Choroid plexus epithelial cell (primary cell): Measurements from ENCODE around the gene HOXA9.

Experiments
- DNase-seq: peaks from one replicate; pipeline ENCODE4 v3.0.0-alpha.2; 2010; ENCODE audit warnings: low read depth
- H3K4me3 ChIP-seq: 2 replicates; pipeline ENCODE4 v1.5.1; 2011; ENCODE audit warnings: low read depth, mild to moderate bottlenecking, control low read depth, low read length, moderate library complexity
- TF ChIP-seq, protein P1 (sequence below): conservative IDR thresholded peaks from 2 replicates; pipeline ENCODE4 v1.5.1; 2011; ENCODE audit warnings: low read depth, mild to moderate bottlenecking, control low read depth, inconsistent platforms, low read length, moderate library complexity

HOXA9 gene

DNA sequence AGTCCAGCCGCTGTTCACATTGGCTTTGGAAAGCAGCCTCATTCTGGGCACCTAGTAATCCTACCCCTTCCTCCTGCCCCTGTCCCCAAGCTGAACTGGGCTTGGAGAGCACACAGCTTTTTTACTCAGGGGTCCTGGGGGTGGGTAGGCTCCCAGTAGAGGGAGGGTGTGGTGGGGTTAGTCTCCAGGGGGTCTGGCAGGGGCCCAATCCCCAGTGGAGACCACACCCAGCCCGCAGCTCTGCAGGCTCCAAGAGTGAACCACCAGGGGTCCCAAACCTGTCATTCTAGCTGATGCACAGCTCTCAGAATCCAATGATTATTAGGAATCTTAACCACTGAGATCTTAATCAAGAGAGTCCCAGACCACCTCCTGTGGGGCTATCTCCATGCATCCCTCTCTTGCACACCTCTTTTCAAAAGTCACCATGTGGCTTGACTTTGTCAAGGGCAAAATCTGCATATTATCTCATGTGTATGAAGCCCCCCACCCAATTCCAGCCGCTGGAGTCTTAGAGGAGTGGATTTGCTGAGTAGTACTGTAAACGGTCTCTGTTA, 17.0 kb upstream of the HOXA9 start:
- DNase-seq, result no peak
- TF ChIP-seq, protein P1, sequence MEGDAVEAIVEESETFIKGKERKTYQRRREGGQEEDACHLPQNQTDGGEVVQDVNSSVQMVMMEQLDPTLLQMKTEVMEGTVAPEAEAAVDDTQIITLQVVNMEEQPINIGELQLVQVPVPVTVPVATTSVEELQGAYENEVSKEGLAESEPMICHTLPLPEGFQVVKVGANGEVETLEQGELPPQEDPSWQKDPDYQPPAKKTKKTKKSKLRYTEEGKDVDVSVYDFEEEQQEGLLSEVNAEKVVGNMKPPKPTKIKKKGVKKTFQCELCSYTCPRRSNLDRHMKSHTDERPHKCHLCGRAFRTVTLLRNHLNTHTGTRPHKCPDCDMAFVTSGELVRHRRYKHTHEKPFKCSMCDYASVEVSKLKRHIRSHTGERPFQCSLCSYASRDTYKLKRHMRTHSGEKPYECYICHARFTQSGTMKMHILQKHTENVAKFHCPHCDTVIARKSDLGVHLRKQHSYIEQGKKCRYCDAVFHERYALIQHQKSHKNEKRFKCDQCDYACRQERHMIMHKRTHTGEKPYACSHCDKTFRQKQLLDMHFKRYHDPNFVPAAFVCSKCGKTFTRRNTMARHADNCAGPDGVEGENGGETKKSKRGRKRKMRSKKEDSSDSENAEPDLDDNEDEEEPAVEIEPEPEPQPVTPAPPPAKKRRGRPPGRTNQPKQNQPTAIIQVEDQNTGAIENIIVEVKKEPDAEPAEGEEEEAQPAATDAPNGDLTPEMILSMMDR, result no peak
- no peak overlapping the region for H3K4me3 ChIP-seq

DNA sequence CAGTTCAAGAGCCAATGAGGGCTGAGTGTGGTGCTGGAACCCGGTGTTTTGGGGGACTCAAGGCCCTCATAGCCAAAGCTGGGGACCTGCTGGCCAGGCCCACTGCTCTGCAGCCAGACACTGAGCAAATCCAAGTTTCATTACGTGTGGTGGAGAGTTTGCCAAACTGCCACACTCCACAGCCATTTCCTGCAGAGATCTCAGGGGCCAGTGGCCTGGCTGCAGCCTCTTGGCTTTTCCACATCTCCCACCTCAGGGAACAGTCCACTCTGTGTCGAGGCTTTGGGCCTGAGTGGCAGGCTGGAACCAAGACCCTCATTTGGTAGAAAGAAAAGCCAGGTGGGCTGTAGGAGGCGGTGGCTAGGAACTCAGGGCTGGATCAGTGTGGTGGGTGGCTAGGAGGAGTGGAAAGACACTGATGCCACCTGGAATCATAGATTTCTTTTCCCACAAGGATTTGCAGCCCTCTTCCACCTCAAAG, 16.5 kb upstream of the HOXA9 start:
- TF ChIP-seq, protein P1, result no peak
- H3K4me3 ChIP-seq, result no peak overlapping the region
- no peak for DNase-seq

DNA sequence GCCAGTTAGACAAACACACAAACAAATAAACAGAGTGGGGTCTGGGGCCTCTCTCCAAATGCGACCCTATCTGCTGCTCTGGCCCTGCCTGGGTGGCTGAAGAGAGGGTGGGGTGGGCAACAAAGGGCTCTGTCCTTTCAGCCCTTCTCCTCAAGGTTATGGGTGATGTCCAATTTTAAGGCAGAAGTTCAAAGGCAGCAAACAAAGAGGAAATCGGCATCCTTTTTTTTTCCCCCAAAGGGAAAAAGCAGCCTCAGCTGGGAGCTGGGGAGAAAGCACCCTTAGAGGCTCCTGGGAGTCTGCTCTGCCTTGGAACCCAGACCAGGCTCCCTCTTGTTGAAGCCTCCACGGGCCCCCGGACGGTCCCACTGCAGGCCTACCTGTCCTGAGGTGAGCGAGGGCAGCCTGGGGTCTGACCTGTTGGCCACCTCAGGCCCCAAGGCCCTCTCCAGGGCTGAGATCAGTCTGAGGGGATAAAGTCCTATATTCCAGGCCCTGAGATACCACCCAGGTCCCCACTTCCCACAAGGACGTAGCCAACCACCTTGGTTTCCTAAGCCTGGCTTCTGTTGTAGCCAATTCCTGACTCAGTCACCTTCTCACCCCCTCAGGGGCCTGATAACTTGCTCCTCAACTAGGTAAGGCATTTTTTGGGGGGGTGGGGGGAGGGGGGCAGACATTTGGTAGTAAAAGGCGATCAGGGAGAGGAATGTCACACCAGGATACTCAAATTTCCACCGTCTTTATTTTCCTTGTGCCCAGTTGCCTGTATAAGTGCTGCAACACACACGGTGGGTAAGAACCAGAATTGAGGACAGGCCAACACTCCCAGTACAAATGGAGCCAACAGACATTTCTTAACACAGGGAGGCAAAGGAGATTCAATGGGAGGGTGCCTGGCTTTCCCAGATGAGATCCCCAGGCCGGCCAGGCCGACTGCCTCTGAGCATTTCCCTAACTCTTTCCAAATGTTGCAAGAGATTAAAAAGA, 15.4 kb upstream of the HOXA9 start:
- no peak for DNase-seq
- TF ChIP-seq, protein P1, result no peak
- H3K4me3 ChIP-seq, result no peak overlapping the region

DNA sequence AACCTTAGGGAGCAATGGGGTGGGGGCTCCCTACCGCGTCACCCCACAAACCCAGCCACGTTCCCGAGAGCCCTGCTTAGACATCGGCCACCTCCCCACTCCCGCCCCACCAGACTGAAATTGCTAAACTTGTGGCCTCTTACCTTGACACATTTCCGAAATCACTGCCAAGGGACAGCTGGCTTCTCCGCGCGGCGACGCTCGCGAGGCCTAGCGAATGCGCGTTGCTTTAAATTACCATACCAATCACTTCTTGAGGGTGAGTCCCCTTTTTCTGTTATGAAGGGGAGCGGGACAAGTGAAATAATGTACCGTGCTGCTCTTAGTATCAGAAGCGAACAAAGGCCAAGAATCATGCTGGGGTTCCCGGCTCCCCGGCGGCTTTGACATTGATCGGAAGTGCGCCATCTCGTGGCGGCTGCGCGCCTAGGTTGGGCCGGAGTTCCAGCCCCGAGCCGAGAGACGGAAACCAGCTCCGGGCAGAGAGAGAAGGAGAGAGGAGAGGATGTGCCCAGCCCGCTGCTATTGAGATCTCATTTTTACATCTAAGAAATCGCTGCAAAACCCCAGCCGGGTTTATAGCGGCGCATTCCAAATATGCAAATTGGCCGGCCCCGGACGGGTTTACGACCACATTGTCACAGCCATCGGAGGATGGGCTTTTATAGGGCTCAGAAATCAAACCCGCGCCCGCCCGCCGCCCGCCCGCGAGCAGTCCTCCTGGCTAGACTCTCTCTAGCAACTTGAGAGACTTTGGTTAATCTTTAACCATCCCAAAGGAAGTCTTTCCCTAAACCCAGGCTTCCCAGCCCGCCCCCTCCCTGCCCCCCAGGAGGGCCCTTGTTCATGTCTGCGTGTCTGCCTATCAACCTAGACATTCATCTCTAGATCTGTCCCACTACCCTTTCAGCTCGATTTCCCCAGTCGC, 14.4 kb upstream of the HOXA9 start:
- H3K4me3 ChIP-seq, result no peak overlapping the region
- peak; percentile 26 for DNase-seq
- TF ChIP-seq, protein P1, result peak; percentile 66

DNA sequence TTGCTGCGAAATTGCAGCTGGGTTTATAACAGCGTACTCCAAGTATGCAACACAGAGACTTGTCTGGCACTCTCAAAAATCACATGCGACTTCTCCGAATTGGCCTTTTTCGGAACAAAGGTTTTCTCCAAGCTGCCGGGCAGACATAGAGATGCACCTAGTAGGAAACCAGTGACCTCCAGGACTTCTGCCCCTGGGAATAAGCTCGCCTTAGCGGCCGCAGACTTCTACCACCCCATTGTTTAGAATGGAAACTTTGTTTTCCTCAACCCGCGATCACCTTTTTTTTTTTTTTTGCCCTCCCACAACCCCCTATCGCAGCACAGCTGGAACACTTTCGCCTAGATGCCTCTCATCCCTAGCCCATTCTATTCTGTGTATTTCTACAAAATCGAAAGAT, 13.7 kb upstream of the HOXA9 start:
- H3K4me3 ChIP-seq, result no peak overlapping the region
- TF ChIP-seq, protein P1, result no peak
- no peak for DNase-seq

DNA sequence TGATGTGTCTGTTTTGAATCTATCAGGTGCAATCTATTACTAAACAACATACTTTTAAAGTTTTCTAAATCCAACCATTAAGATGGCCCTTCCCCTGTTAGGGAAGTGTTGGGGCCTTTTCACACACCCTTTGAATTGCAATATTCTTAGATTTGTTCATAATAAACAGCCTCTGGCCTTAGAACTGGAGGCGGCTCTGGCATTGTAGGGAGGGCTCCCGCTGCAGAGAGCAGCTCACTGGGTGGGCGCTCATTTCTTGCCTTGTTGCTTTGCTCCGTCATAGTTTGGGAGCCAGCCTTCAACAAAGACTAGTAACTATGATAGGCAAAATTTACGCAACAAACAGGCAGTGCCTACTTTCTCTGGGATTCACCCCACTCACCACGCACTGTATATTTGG, 13.0 kb upstream of the HOXA9 start:
- DNase-seq, result no peak
- no peak overlapping the region for H3K4me3 ChIP-seq
- TF ChIP-seq, protein P1, result no peak
